Parathyroid adenoma (tissue), 2 donors: ENCODE data around the gene TOMM22.

Experiments
- H2AFZ ChIP-seq: fragments of 300-600 bp; sonication (generic); one replicate; pipeline ENCODE4 v1.7.0; 2017; ENCODE audit warnings: antibody characterized with exemption, mild to moderate bottlenecking
- H3K27ac ChIP-seq: fragments of 300-600 bp; sonication (generic); one replicate; pipeline ENCODE4 v1.7.0; 2017
- H3K27me3 ChIP-seq: fragments of 300-600 bp; sonication (generic); one replicate; pipeline ENCODE4 v1.7.0; 2017; ENCODE audit warnings: low read length; ENCODE audit not compliant: control insufficient read depth, insufficient read depth
- H3K36me3 ChIP-seq: fragments of 300-600 bp; sonication (generic); one replicate; pipeline ENCODE4 v1.7.0; 2017; ENCODE audit warnings: low read length; ENCODE audit not compliant: control insufficient read depth, insufficient read depth
- H3K4me1 ChIP-seq: fragments of 300-600 bp; sonication (generic); one replicate; pipeline ENCODE4 v1.7.0; 2017; ENCODE audit warnings: control low read depth
- H3K4me2 ChIP-seq: fragments of 300-600 bp; sonication (generic); one replicate; pipeline ENCODE4 v1.7.0; 2017; ENCODE audit warnings: low read length
- H3K4me3 ChIP-seq: fragments of 300-600 bp; sonication (generic); one replicate; pipeline ENCODE4 v1.7.0; 2017; ENCODE audit warnings: low read depth, low read length
- H3K79me2 ChIP-seq: fragments of 300-600 bp; sonication (generic); one replicate; pipeline ENCODE4 v1.7.0; 2017; ENCODE audit warnings: control low read depth
- H3K9ac ChIP-seq: fragments of 300-600 bp; sonication (generic); one replicate; pipeline ENCODE4 v1.7.0; 2017; ENCODE audit warnings: mild to moderate bottlenecking
- H3K9me3 ChIP-seq: fragments of 300-600 bp; sonication (generic); one replicate; pipeline ENCODE4 v1.7.0; 2017; ENCODE audit warnings: low read length; ENCODE audit not compliant: control insufficient read depth
- TF ChIP-seq, protein P1 (sequence below): fragments of 300-600 bp; sonication (generic); IDR thresholded peaks from one replicate; pipeline ENCODE4 v1.7.0; 2017; ENCODE audit warnings: antibody characterized with exemption, mild to moderate bottlenecking
- donor health status: primary hyperparathyroidism.

The TOMM22 gene

DNA sequence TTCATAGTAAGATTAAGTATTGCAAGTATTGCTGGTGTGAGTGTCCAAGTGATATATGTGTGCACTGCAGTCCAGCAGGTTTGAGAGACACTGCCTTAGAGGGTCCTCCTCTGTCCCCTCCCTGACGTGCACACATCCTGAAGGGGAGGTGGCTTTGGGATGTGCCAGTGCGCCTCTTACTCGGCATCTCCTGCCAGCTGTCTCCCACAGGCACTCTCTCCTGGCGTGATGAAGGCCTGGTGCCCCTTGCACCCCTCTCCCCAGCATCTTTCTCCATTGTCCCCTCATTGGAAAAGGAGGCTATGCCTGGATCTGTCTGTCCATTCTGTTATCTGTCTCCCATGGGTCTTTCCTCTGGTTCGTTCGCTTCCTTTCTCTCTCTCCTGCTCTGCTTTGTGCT lies 48.2 kb downstream of the TOMM22 start:
- Histone ChIP-seq H3K4me3 (no peak overlapping the region), H3K4me2 (no peak overlapping the region), H3K27ac (no peak overlapping the region), H3K36me3 (no peaks in the 10 kb centered on the region), H3K4me1 (no peaks in the 10 kb centered on the region), H3K9ac (no peak overlapping the region), H2AFZ (no peak overlapping the region), H3K27me3 (no peaks in the 10 kb centered on the region), H3K9me3 (no peaks in the 10 kb centered on the region), H3K79me2 (no peaks in the 10 kb centered on the region)
- TF ChIP-seq, protein P1, sequence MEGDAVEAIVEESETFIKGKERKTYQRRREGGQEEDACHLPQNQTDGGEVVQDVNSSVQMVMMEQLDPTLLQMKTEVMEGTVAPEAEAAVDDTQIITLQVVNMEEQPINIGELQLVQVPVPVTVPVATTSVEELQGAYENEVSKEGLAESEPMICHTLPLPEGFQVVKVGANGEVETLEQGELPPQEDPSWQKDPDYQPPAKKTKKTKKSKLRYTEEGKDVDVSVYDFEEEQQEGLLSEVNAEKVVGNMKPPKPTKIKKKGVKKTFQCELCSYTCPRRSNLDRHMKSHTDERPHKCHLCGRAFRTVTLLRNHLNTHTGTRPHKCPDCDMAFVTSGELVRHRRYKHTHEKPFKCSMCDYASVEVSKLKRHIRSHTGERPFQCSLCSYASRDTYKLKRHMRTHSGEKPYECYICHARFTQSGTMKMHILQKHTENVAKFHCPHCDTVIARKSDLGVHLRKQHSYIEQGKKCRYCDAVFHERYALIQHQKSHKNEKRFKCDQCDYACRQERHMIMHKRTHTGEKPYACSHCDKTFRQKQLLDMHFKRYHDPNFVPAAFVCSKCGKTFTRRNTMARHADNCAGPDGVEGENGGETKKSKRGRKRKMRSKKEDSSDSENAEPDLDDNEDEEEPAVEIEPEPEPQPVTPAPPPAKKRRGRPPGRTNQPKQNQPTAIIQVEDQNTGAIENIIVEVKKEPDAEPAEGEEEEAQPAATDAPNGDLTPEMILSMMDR: no peak

DNA sequence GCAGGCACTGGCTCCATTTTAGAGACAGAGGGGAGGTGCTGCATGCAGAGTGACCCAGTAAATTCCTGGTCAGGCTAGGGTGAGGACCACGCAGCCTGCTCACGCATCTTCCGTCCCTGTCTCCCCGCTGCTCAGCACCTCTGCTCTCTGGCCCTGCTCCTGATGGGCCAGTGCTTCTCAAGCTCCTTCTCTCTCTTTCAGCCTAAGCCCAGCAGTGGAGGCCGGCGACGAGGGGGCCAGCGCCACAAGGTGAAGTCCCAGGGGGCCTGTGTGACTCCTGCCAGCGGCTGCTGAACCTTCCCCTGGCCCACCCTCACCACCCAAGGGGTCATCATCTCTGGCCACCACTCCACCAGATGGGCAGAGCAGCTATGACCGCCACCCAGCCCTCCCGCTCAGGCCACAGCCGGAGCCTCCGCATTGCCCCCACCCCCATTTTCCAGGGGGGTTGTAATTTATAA lies 48.7 kb downstream of the TOMM22 start:
- Histone ChIP-seq H3K4me3 (no peak overlapping the region), H3K9me3 (no peaks in the 10 kb centered on the region), H3K27me3 (no peaks in the 10 kb centered on the region), H2AFZ (no peak overlapping the region), H3K4me2 (no peak overlapping the region), H3K36me3 (no peaks in the 10 kb centered on the region), H3K9ac (no peak overlapping the region), H3K79me2 (no peaks in the 10 kb centered on the region), H3K4me1 (no peaks in the 10 kb centered on the region), H3K27ac (no peak overlapping the region)
- TF ChIP-seq, protein P1: no peak

DNA sequence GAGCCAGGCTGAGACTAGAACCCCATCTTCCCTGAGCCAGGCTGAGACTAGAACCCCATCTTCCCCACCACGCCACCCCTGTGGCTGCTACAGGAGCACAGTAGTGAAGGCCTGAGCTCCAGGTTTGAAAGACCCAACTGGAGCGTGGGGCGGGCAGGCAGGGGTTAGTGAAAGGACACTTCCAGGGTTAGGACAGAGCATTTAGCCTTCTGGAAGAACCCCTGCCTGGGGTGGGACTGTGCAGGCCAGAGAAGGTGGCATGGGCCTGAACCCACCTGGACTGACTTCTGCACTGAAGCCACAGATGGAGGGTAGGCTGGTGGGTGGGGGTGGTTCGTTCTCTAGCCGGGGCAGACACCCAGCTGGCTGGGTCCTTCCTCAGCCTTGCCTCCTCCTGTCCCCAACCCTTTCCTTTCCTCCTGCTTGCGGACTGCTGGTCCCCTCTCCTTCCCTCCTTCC lies 50.0 kb downstream of the TOMM22 start:
- no peak overlapping the region for H3K9ac ChIP-seq
- no peak overlapping the region for H3K4me2 ChIP-seq
- no peaks in the 10 kb centered on the region for H3K4me1 ChIP-seq
- no peak overlapping the region for H2AFZ ChIP-seq
- no peaks in the 10 kb centered on the region for H3K36me3 ChIP-seq
- H3K4me3 ChIP-seq: no peak overlapping the region
- H3K27me3 ChIP-seq: no peaks in the 10 kb centered on the region
- TF ChIP-seq, protein P1: no peak
- H3K79me2 ChIP-seq: no peaks in the 10 kb centered on the region
- H3K27ac ChIP-seq: no peak overlapping the region
- no peaks in the 10 kb centered on the region for H3K9me3 ChIP-seq

DNA sequence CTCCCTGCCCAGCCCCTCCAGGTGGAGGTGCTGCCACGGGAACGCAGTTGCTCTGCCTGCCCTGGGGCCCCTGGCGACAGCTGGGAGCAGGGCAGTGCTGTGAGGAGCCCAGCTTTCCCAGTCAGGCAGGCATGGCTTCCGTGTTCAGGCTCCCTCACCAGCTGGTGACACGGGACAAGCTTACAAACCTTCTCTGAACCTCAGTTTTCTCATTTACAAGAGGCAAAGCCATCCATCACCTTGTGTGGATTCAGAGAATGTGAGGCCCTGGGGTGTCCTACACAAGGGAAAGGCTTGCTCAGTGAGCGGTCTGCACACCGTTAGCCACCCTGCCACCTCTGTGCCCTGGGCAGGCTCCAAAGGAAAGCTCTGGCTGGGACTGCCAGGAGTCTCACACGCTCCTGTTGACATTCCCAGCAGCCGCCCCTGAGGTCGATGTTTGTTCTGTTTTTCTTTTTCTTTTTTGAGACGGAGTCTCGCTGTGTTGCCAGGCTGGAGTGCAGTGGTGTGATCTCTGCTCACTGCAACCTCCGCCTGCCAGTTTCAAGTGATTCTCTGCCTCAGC lies 50.6 kb downstream of the TOMM22 start:
- no peaks in the 10 kb centered on the region for H3K9me3 ChIP-seq
- no peak overlapping the region for H3K27ac ChIP-seq
- H3K4me2 ChIP-seq: no peak overlapping the region
- no peaks in the 10 kb centered on the region for H3K4me1 ChIP-seq
- H3K79me2 ChIP-seq: no peaks in the 10 kb centered on the region
- TF ChIP-seq, protein P1: no peak
- H3K36me3 ChIP-seq: no peaks in the 10 kb centered on the region
- H3K4me3 ChIP-seq: no peak overlapping the region
- no peak overlapping the region for H2AFZ ChIP-seq
- no peak overlapping the region for H3K9ac ChIP-seq
- no peaks in the 10 kb centered on the region for H3K27me3 ChIP-seq

DNA sequence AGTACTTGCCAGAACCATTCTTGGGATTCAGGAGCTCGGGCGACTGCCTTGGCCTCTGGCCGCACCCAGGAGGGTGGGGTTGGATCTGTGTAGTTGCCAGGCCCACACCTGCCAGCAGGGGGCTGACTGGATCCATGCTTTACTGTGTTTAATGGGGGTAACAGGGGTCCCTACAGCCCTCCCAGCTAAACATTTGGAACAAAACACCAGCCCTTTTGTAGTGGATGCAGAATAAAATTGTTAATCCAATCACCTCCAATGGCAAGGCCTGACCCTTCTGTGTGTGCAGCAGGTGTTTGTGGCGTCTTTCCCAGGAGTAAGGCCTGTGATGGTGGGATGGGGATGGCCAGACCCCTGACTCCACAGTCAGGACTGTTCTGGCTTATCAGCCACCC lies 51.6 kb downstream of the TOMM22 start:
- Histone ChIP-seq H3K4me3 (no peak overlapping the region), H3K36me3 (no peaks in the 10 kb centered on the region), H3K9ac (no peak overlapping the region)

More for the DNA sequence above, 51.6 kb downstream of the TOMM22 start:
- TF ChIP-seq, protein P1: peak; percentile 56
- Histone ChIP-seq H3K4me2 (no peak overlapping the region), H3K9me3 (no peaks in the 10 kb centered on the region), H3K27ac (no peak overlapping the region), H3K79me2 (no peaks in the 10 kb centered on the region), H3K27me3 (no peaks in the 10 kb centered on the region), H2AFZ (no peak overlapping the region), H3K4me1 (no peaks in the 10 kb centered on the region)
